Chondrocyte (in vitro differentiated cells): ENCODE data around the gene IRAK1. TPM values are rescaled to one million over a fixed set of nuclear protein-coding genes. Genes with fewer than 3 reads are reported as not detected.
"Not testable (repeated sequence)": the region's sequence is repeated elsewhere in the genome, so short reads cannot be mapped to it uniquely, and the experiment has no call there.

ENCODE experiments used
- DNase-seq: peaks from one replicate; pipeline ENCODE4 v3.0.0; 2021; ENCODE audit warnings: mixed read lengths, low spot score
- H3K27ac Mint-ChIP-seq: one replicate; pipeline ENCODE4 v1.8.0; 2021; ENCODE audit warnings: mild to moderate bottlenecking, moderate library complexity, mixed read lengths; ENCODE audit not compliant: unreplicated experiment
- H3K27me3 Mint-ChIP-seq: 2 replicates; pipeline ENCODE4 v1.8.0; 2021; ENCODE audit warnings: low read depth, mixed read lengths
- H3K36me3 Mint-ChIP-seq: 2 replicates; pipeline ENCODE4 v1.8.0; 2021; ENCODE audit warnings: low read depth, mixed read lengths
- H3K4me1 Mint-ChIP-seq: 2 replicates; pipeline ENCODE4 v1.8.0; 2021; ENCODE audit warnings: low read depth, mild to moderate bottlenecking, mixed read lengths
- H3K4me3 Mint-ChIP-seq: one replicate; pipeline ENCODE4 v1.8.0; 2021; ENCODE audit warnings: mild to moderate bottlenecking, moderate library complexity, mixed read lengths; ENCODE audit not compliant: unreplicated experiment
- H3K9me3 Mint-ChIP-seq: 2 replicates; pipeline ENCODE4 v1.8.0; 2021; ENCODE audit warnings: low read depth, mixed read lengths
- CTCF ChIP-seq: fragments of 200-600 bp; sonication (generic); IDR thresholded peaks from 2 replicates; pipeline ENCODE4 v1.5.0; 2021; ENCODE audit warnings: antibody characterized with exemption, mild to moderate bottlenecking, moderate library complexity
- total RNA-seq: library from RNA; stranded (reverse); gene quantifications from 3 replicates; pipeline ENCODE4 v1.2.1, GENCODE V29; 2021

The IRAK1 gene
- total RNA-seq, 1 donor from 2014 or later: 104 TPM

GRCh38 chrX:153988493-153988892 is 31.2 kb downstream of the IRAK1 start:
- Mint-ChIP-seq H3K27ac (no peak overlapping the region), H3K4me1 (peaks cover 10% of the 10 kb centered on the region), H3K9me3 (no peaks in the 10 kb centered on the region), H3K4me3 (no peak overlapping the region), H3K36me3 (no peaks in the 10 kb centered on the region), H3K27me3 (no peaks in the 10 kb centered on the region)
- DNase-seq: no peak
- TF ChIP-seq CTCF: no peak

GRCh38 chrX:153984351-153985178 is 35.1 kb downstream of the IRAK1 start:
- no peaks in the 10 kb centered on the region for H3K27me3 Mint-ChIP-seq
- TF ChIP-seq CTCF: no peak
- H3K36me3 Mint-ChIP-seq: peaks cover 4% of the 10 kb centered on the region
- H3K27ac Mint-ChIP-seq: peak overlapping the region; percentile 32
- H3K9me3 Mint-ChIP-seq: no peaks in the 10 kb centered on the region
- H3K4me1 Mint-ChIP-seq: peaks cover 10% of the 10 kb centered on the region
- H3K4me3 Mint-ChIP-seq: no peak overlapping the region
- no peak for DNase-seq

- Mint-ChIP-seq H3K36me3 (peaks cover 4% of the 10 kb centered on the region), H3K27ac (no peak overlapping the region), H3K4me1 (peaks cover 10% of the 10 kb centered on the region), H3K4me3 (no peak overlapping the region), H3K27me3 (no peaks in the 10 kb centered on the region), H3K9me3 (no peaks in the 10 kb centered on the region)
- DNase-seq: no peak
- TF ChIP-seq CTCF: no peak
Measured at GRCh38 chrX:153983321-153983801, 36.3 kb downstream of the IRAK1 start.

GRCh38 chrX:153981771-153982533 is 37.8 kb downstream of the IRAK1 start:
- Mint-ChIP-seq H3K4me3 (no peak overlapping the region), H3K36me3 (peaks cover 4% of the 10 kb centered on the region), H3K4me1 (peaks cover 10% of the 10 kb centered on the region), H3K9me3 (no peaks in the 10 kb centered on the region), H3K27ac (no peak overlapping the region), H3K27me3 (no peaks in the 10 kb centered on the region)
- DNase-seq: no peak
- TF ChIP-seq CTCF: no peak

GRCh38 chrX:153981231-153981630 is 38.5 kb downstream of the IRAK1 start:
- Mint-ChIP-seq H3K27me3 (no peaks in the 10 kb centered on the region), H3K4me3 (no peak overlapping the region), H3K27ac (no peak overlapping the region), H3K9me3 (no peaks in the 10 kb centered on the region), H3K4me1 (peaks cover 10% of the 10 kb centered on the region), H3K36me3 (peaks cover 4% of the 10 kb centered on the region)
- TF ChIP-seq CTCF: no peak
- no peak for DNase-seq

GRCh38 chrX:153980394-153980793 is 39.3 kb downstream of the IRAK1 start:
- H3K36me3 Mint-ChIP-seq: not testable (repeated sequence)

More at GRCh38 chrX:153980394-153980793, 39.3 kb downstream of the IRAK1 start:
- not testable (repeated sequence) for H3K4me3 Mint-ChIP-seq, H3K27ac Mint-ChIP-seq, H3K9me3 Mint-ChIP-seq, DNase-seq, H3K27me3 Mint-ChIP-seq, H3K4me1 Mint-ChIP-seq
